Measurements from ENCODE around the gene COL5A3.

COL5A3 gene

GRCh38 chr19:10009714-10010224 is 535 bp downstream of the COL5A3 start:
- DNase-seq, result no peak

GRCh38 chr19:10008184-10008765 is 2.0 kb downstream of the COL5A3 start:
- DNase-seq, result no peak

GRCh38 chr19:10007371-10008183 is 2.7 kb downstream of the COL5A3 start:
- no peak for DNase-seq

GRCh38 chr19:10006752-10007323 is 3.5 kb downstream of the COL5A3 start:
- no peak for DNase-seq

- no peak for DNase-seq
These were observed 4.0 kb downstream of the COL5A3 start for GRCh38 chr19:10006335-10006708.

GRCh38 chr19:10005632-10006334 is 4.5 kb downstream of the COL5A3 start:
- DNase-seq, result no peak

GRCh38 chr19:10004617-10005016 is 5.7 kb downstream of the COL5A3 start:
- no peak for DNase-seq

GRCh38 chr19:10003271-10003670 is 7.0 kb downstream of the COL5A3 start:
- no peak for DNase-seq

GRCh38 chr19:10001899-10002298 is 8.4 kb downstream of the COL5A3 start:
- no peak for DNase-seq

- peak; percentile 20 to 54 for DNase-seq
These were observed 10.0 kb downstream of the COL5A3 start for GRCh38 chr19:10000171-10000826.

GRCh38 chr19:9996541-9996940 is 13.8 kb downstream of the COL5A3 start:
- no peak for DNase-seq

GRCh38 chr19:9995999-9996398 is 14.3 kb downstream of the COL5A3 start:
- no peak for DNase-seq

GRCh38 chr19:9995084-9995483 is 15.2 kb downstream of the COL5A3 start:
- DNase-seq, result no peak

GRCh38 chr19:9991425-9992191 is 18.7 kb downstream of the COL5A3 start:
- DNase-seq, result no peak

- no peak for DNase-seq
These were observed 20.8 kb downstream of the COL5A3 start for GRCh38 chr19:9989504-9989903.

- DNase-seq, result no peak
These were observed 23.5 kb downstream of the COL5A3 start for GRCh38 chr19:9986787-9987281.

GRCh38 chr19:9981406-9982260 is 28.7 kb downstream of the COL5A3 start:
- no peak for DNase-seq

GRCh38 chr19:9972103-9972502 is 38.2 kb downstream of the COL5A3 start:
- DNase-seq, result no peak

- DNase-seq, result no peak
These were observed 39.0 kb downstream of the COL5A3 start for GRCh38 chr19:9971166-9971897.

- no peak for DNase-seq
These were observed 39.8 kb downstream of the COL5A3 start for GRCh38 chr19:9970481-9970880.
